CD8-positive, alpha-beta memory T cell (primary cell): ENCODE results near the gene ARHGEF5. TPM values are rescaled to one million over a fixed set of nuclear protein-coding genes. Genes with fewer than 3 reads are reported as not detected.
"Not testable (repeated sequence)": the region's sequence is repeated elsewhere in the genome, so short reads cannot be mapped to it uniquely, and the experiment has no call there.

Experiments
- CTCF ChIA-PET: fragments of 350-600 bp; sonication (Branson Sonifier 250); formaldehyde crosslinking; loops from one replicate; lab custom pipeline; 2021; ENCODE audit warnings: antibody characterized with exemption; lab: Charles Lee
- POLR2A ChIA-PET: fragments of 350-600 bp; sonication (Branson Sonifier 250); formaldehyde crosslinking; loops from one replicate; lab custom pipeline; 2021; ENCODE audit warnings: antibody characterized with exemption; lab: Charles Lee
- DNase-seq, 5 donors: peaks; one replicate each; pipeline versions ENCODE4 v3.0.0 to v3.0.0-alpha.2; 2020 to 2022; ENCODE audit warnings: mixed read lengths in 1 of 5
- H3K27ac ChIP-seq: one replicate; pipeline ENCODE4 v1.7.0; 2013; ENCODE audit warnings: low read depth, mild to moderate bottlenecking, low read length, moderate library complexity
- H3K27me3 ChIP-seq: 2 replicates; pipeline ENCODE4 v1.7.0; 2013; ENCODE audit warnings: low read length, mild to moderate bottlenecking; ENCODE audit not compliant: insufficient read depth, poor library complexity, severe bottlenecking
- H3K36me3 ChIP-seq: 2 replicates; pipeline ENCODE4 v1.7.0; 2013; ENCODE audit warnings: mild to moderate bottlenecking, low read length, moderate library complexity; ENCODE audit not compliant: insufficient read depth
- H3K4me1 ChIP-seq: 2 replicates; pipeline ENCODE4 v1.7.0; 2013; ENCODE audit warnings: mild to moderate bottlenecking, low read length, moderate library complexity; ENCODE audit not compliant: insufficient read depth
- H3K4me3 ChIP-seq: 2 replicates; pipeline ENCODE4 v1.7.0; 2013; ENCODE audit warnings: mild to moderate bottlenecking, low read length
- H3K9me3 ChIP-seq: 2 replicates; pipeline ENCODE4 v1.7.0; 2013; ENCODE audit warnings: mild to moderate bottlenecking, low read length
- H3K27ac Mint-ChIP-seq, 8 donors: one replicate each; pipeline ENCODE4 v1.8.0; 2020 to 2021; ENCODE audit warnings: mixed read lengths in 8 of 8, mild to moderate bottlenecking in 6 of 8, inconsistent platforms in 3 of 8, moderate library complexity in 3 of 8
- H3K27me3 Mint-ChIP-seq, 2 donors: one replicate each; pipeline ENCODE4 v1.8.0; 2020 to 2021; ENCODE audit warnings: mixed read lengths in 2 of 2, mild to moderate bottlenecking in 1 of 2, moderate library complexity in 1 of 2
- H3K36me3 Mint-ChIP-seq, 3 donors: one replicate each; pipeline ENCODE4 v1.8.0; 2020 to 2021; ENCODE audit warnings: mixed read lengths in 3 of 3, inconsistent platforms in 1 of 3, mild to moderate bottlenecking in 1 of 3
- H3K4me1 Mint-ChIP-seq, 3 donors: one replicate each; pipeline ENCODE4 v1.8.0; 2020 to 2021; ENCODE audit warnings: mixed read lengths in 3 of 3, inconsistent platforms in 1 of 3, mild to moderate bottlenecking in 1 of 3
- H3K4me3 Mint-ChIP-seq, 7 donors: one replicate each; pipeline ENCODE4 v1.8.0; 2020 to 2021; ENCODE audit warnings: mixed read lengths in 7 of 7, mild to moderate bottlenecking in 6 of 7, moderate library complexity in 4 of 7, inconsistent platforms in 2 of 7
- H3K9me3 Mint-ChIP-seq, 5 donors: one replicate each; pipeline ENCODE4 v1.8.0; 2020 to 2022; ENCODE audit warnings: mixed read lengths in 5 of 5, mild to moderate bottlenecking in 3 of 5, moderate library complexity in 2 of 5, inconsistent platforms in 1 of 5
- polyA plus RNA-seq: library from polyadenylated mRNA; unstranded; fragments of 300-500 nt; fragmentation: Illumina TruSeq; gene quantifications from one replicate; pipeline ENCODE4 v1.2.3, GENCODE V29; 2021
- total RNA-seq, 2 experiments: library from RNA; stranded (reverse); gene quantifications; one replicate each; pipeline ENCODE4 v1.2.3, GENCODE V29; 2021

The ARHGEF5 gene
- total RNA-seq (10 to 100 TPM; 10.3 to 11.4 TPM), polyA plus RNA-seq (3.0 TPM)

DNA sequence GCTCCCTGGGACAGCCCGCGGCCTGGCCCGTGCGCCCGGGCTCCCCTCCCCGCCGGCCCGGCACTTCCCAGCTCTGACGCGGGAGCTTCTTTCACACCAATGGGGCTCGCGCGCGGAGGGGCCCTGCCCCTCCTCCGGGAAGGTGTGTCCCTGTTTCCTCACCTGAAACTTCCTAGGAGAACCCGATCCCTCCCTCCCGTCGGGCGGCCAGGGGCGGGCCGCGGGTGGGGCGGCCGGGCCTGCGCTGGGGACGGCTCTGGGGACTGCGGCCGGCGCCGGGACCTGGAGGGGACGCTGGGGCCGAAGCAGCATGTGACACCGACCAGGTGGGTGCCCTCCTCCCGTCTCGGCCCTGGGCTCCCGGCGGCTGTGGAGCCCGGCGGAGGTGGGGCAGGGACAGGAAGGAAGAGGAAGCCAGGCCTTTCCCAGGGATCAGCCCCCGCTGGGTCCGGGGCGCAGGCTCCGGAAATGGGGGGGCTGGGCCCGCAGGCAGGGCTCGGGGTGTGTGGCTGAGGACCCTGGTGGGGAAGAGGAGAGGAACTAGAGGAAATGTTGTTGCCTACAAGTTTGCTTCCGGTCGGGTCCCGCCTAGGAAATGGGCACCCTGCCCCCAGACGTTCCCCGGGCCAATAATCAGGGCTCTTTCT is at the start of gene ARHGEF5:
Gene ARHGEF5 (plus strand): TSS at position 227 of the 647 bp plus-strand sequence. CDS start 7,268 bp downstream, outside the sequence.
- CTCF ChIA-PET, result not testable (repeated sequence)
- H3K27ac Mint-ChIP-seq, result peak within 1 kb of the TSS in 7 of 8 donors; percentile 47 to 97 (median 69)

DNA sequence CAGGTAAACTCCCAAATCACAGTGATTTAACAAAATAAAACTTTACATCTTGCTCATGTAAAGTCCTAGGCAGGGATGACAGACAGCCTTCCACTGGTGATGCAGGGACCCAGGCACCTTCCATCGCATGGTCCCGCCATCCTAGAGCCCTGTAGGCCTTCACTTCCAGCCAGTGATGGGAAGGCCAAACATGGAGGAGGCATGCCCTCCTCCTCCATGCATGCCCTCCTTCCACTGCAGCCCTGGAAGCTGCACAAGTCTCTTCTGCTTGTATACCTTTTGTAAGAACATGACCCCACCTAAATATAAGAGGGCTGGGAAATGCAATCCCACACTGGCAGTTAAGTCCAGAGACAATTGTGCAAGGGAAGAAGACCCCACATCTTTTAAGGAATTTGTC is 45.5 kb upstream of the ARHGEF5 start:
- H3K9me3 ChIP-seq, POLR2A ChIA-PET, H3K36me3 Mint-ChIP-seq, H3K4me1 Mint-ChIP-seq, H3K27ac Mint-ChIP-seq, H3K27me3 Mint-ChIP-seq, H3K4me3 Mint-ChIP-seq, CTCF ChIA-PET, DNase-seq, H3K9me3 Mint-ChIP-seq, H3K4me1 ChIP-seq, H3K36me3 ChIP-seq, H3K27me3 ChIP-seq, H3K4me3 ChIP-seq, H3K27ac ChIP-seq: not testable (repeated sequence)

More for the DNA sequence above, at the start of gene ARHGEF5:
- POLR2A ChIA-PET, H3K9me3 Mint-ChIP-seq, H3K27me3 Mint-ChIP-seq, DNase-seq, H3K4me1 ChIP-seq, H3K27me3 ChIP-seq, H3K27ac ChIP-seq, H3K36me3 ChIP-seq, H3K36me3 Mint-ChIP-seq, H3K9me3 ChIP-seq, H3K4me3 ChIP-seq: not testable (repeated sequence)
- H3K4me3 Mint-ChIP-seq, result peak within 1 kb of the TSS; percentile 76 to 91 (median 86)
- H3K4me1 Mint-ChIP-seq, result peaks cover 16 to 32% (median 16%) of the 10 kb centered on the region in 3 donors

DNA sequence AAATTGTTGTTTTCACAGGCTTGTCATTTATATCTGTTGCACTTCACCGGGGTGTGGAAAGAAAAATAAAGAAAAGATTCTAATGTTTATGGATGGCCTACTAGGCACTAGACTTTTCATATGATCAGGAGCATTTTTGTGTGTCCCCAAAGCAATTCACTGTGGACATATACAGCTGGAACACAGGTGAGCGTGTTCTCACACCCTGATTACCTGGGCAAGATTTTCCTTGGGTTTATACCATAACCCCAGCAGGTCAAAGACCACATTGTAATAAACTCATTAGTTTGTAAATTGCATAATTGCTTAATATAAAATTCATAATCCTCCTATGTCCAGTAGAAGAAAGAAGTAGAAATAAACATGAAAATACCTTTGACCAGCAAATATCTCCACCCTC is 44.0 kb upstream of the ARHGEF5 start:
- H3K4me1 ChIP-seq, H3K27me3 ChIP-seq, H3K4me3 Mint-ChIP-seq, H3K9me3 ChIP-seq, H3K4me3 ChIP-seq, H3K27me3 Mint-ChIP-seq, H3K27ac Mint-ChIP-seq, H3K36me3 ChIP-seq, H3K27ac ChIP-seq, H3K4me1 Mint-ChIP-seq, POLR2A ChIA-PET, H3K36me3 Mint-ChIP-seq, DNase-seq, CTCF ChIA-PET, H3K9me3 Mint-ChIP-seq: not testable (repeated sequence)

DNA sequence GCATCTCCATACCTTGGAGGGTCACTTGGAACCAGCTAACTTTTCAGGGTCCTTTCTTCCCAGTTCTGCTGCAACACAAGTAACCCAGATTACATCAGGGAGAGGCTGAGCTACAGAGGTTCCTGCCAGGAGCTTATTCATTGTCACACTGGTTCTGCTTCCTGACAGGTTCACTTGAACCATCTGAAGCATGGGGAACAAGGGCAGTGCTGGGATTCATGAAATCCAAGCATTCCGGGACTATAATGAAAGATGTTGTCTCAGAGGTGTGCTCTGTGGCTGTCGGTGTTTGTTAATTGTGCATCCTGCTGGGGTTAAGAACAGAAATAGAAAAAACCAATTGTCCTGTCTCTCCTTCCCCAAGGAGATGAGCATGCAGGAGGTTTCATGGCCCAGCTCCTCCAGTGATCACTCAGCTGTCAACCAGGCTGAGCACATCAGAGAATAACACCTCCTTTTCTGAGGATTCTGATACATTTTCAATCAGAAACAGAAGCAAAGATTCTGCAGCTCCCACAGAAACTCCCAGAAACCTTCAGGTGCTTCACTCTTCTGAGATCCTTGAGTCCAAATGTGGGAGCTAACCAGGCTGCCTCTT is 43.2 kb upstream of the ARHGEF5 start, which contains the start of gene OR2A1:
Gene OR2A1 (plus strand): TSS at position 548 of the 598 bp plus-strand sequence. CDS start 5,706 bp downstream, outside the sequence.
- POLR2A ChIA-PET, H3K9me3 Mint-ChIP-seq, DNase-seq, H3K27me3 Mint-ChIP-seq, H3K27ac ChIP-seq, H3K4me3 ChIP-seq, H3K36me3 ChIP-seq, H3K4me1 Mint-ChIP-seq, CTCF ChIA-PET, H3K36me3 Mint-ChIP-seq, H3K4me3 Mint-ChIP-seq, H3K9me3 ChIP-seq, H3K27ac Mint-ChIP-seq, H3K27me3 ChIP-seq, H3K4me1 ChIP-seq: not testable (repeated sequence)

DNA sequence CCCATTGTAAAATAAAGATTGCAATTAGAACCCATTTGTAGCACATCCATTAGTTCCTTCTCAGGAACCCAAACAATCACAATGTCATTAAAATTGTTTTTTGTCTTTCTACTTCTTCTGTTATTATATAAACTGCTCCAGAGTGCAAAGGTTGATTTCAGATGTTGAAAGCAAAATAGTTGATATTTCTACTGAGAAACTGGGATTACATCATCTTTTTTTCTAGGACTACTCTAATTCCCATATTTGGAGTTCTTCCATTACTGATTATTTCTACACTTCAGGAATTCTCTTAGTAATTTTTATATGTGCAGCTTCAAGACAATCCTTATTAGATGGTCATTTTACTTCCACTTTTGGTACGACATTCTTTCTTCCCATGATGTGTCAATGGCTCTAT is 37.7 kb upstream of the ARHGEF5 start:
- CTCF ChIA-PET, result not testable (repeated sequence)

DNA sequence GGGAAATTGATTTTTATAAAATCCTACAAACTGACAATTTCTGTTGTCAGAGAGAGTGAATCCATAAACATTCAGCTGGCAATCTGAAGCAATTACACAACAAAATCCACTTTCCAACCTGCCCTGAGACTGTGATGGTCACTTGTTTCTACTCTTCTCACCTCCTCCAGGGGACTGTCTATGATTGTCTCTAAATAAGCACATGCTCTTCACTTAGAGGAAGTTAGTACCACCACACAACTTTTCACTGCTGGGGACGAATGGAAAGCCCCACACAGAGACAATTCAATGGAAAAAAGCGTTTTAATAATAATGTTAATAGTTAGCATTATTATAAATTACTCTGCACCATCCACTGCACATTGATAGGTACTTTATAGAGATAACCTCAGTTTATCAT is 35.7 kb upstream of the ARHGEF5 start:
- H3K27ac Mint-ChIP-seq, H3K9me3 ChIP-seq, H3K4me3 ChIP-seq, H3K36me3 Mint-ChIP-seq, H3K27me3 Mint-ChIP-seq, CTCF ChIA-PET, H3K36me3 ChIP-seq, H3K4me3 Mint-ChIP-seq, H3K27me3 ChIP-seq, H3K27ac ChIP-seq, DNase-seq, H3K9me3 Mint-ChIP-seq, H3K4me1 Mint-ChIP-seq, H3K4me1 ChIP-seq, POLR2A ChIA-PET: not testable (repeated sequence)

More for the DNA sequence above, 37.7 kb upstream of the ARHGEF5 start:
- H3K4me3 Mint-ChIP-seq, H3K4me3 ChIP-seq, H3K4me1 ChIP-seq, DNase-seq, H3K27ac ChIP-seq, H3K36me3 Mint-ChIP-seq, H3K9me3 Mint-ChIP-seq, H3K36me3 ChIP-seq, H3K27me3 Mint-ChIP-seq, H3K9me3 ChIP-seq, H3K4me1 Mint-ChIP-seq, H3K27me3 ChIP-seq, H3K27ac Mint-ChIP-seq, POLR2A ChIA-PET: not testable (repeated sequence)

DNA sequence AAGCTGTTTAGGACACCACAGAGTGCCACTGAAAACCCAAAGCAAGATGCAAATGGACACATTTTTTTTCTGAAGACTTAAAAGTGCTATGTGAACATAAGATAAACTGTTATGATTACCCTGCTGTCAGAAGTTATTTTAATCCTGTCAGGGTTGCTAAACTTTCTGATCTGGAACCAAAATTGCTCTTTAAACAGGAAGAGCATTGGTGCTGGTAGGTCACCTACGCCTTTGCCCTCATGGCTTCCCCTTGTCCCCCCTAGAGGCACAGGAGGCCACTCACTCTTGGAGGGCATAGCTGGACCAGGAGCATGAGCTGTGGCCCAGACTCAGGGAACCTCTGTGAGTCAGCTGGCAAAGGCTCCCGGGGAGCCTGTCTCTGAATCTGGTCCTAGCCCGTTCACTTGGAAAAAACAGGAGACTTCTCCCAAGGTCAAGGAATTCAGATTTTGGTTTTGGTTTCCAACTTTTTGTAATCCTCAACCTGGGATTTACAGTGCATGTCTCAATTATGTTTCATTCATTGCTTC is 33.5 kb upstream of the ARHGEF5 start:
- H3K9me3 ChIP-seq, H3K27ac ChIP-seq, H3K27me3 Mint-ChIP-seq, H3K36me3 ChIP-seq, H3K4me3 ChIP-seq, H3K4me1 Mint-ChIP-seq, H3K27me3 ChIP-seq, H3K4me1 ChIP-seq, DNase-seq, H3K36me3 Mint-ChIP-seq, POLR2A ChIA-PET, H3K4me3 Mint-ChIP-seq, CTCF ChIA-PET, H3K9me3 Mint-ChIP-seq, H3K27ac Mint-ChIP-seq: not testable (repeated sequence)

DNA sequence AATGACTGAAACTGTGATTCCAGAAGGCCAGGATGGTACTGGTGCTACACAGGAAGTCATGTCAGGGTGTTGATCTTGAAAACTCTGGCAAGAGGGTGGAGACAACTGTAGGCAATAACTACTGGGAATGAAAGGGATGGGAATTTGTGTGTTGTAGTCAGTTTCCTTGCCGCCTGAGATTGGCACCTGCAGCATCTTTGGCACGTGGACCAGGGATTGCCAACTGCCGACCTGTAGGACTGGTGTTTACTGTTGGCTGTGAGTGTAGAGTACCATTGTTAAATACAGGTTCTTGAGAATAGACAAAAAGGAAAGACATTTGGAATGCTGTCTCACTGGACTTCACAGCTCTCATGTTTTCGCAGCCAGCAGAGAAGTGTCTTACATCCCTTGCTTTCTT is 31.8 kb upstream of the ARHGEF5 start:
- H3K27me3 Mint-ChIP-seq, H3K27me3 ChIP-seq, H3K36me3 ChIP-seq, H3K4me3 ChIP-seq, POLR2A ChIA-PET, H3K9me3 ChIP-seq, H3K27ac Mint-ChIP-seq, H3K4me3 Mint-ChIP-seq, DNase-seq, CTCF ChIA-PET, H3K27ac ChIP-seq, H3K4me1 ChIP-seq, H3K9me3 Mint-ChIP-seq, H3K36me3 Mint-ChIP-seq, H3K4me1 Mint-ChIP-seq: not testable (repeated sequence)
